Erythroblast (primary cell): ENCODE results near the gene THBS1.

ENCODE experiments used
- DNase-seq, 2 experiments: peaks; one replicate each; lab custom pipeline; 2025; lab: John Stamatoyannopoulos, UW
- GATA1 ChIP-seq: IDR thresholded peaks from 2 replicates; pipeline ENCODE4 v1.6.1; 2011; ENCODE audit warnings: low read depth, mild to moderate bottlenecking, control low read depth, low read length, moderate library complexity
- POLR2A ChIP-seq: IDR thresholded peaks from 2 replicates; pipeline ENCODE4 v1.6.1; 2011; ENCODE audit warnings: mild to moderate bottlenecking, low read length

Gene THBS1

DNA sequence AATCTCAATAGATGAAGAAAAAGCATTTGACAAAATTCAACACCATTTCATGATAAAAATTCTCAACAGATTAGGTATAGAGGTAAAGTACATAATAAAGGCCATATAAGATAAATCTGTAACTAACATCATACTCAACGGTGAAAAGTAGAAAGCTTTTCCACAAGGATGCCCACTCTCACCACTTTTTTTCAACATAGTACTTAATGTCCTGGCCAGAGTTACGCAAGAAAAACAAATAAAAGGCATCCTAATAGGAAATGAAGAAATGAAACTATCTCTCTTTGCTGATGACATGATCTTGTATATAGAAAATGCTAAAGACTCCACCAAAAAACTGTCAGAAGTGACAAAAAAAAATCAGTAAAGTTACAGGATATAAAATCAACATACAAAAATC lies 33.0 kb downstream of the THBS1 start:
- TF ChIP-seq GATA1 (no peak), POLR2A (no peak)
- DNase-seq: no peak

DNA sequence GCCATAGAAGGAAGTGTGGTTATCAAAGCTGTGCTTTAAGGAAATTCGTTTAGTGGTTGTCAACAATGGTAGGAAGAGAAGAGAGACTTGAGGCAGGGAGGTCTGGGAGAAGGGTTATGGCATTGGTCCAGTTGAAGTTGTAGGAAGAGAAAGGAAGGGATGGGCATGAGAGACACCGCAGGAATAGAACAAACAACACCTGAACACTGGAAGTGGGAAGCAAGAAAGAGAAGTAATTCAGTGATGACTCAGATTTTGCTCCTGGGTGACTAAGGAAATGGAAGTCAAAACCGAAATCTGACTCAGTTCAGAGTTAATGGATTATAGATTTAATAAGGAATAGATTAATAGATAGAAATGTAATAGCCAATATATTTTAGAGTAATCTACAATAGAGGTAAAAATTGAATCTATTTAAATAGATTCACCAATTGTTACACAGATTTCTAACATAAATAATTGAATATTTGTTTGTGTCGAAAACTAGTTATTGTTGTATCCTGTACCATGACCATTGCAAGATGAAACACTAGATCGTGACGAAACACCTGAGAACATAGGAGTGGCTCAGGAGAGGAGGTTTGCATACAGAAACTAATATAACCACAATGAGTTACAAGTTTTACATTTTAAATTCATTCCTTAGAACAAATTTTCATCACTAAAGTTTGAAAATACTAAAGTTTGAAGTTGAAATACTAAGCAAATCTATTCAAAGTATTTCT lies 36.0 kb downstream of the THBS1 start:
- TF ChIP-seq GATA1: no peak
- TF ChIP-seq POLR2A: no peak
- DNase-seq: no peak

DNA sequence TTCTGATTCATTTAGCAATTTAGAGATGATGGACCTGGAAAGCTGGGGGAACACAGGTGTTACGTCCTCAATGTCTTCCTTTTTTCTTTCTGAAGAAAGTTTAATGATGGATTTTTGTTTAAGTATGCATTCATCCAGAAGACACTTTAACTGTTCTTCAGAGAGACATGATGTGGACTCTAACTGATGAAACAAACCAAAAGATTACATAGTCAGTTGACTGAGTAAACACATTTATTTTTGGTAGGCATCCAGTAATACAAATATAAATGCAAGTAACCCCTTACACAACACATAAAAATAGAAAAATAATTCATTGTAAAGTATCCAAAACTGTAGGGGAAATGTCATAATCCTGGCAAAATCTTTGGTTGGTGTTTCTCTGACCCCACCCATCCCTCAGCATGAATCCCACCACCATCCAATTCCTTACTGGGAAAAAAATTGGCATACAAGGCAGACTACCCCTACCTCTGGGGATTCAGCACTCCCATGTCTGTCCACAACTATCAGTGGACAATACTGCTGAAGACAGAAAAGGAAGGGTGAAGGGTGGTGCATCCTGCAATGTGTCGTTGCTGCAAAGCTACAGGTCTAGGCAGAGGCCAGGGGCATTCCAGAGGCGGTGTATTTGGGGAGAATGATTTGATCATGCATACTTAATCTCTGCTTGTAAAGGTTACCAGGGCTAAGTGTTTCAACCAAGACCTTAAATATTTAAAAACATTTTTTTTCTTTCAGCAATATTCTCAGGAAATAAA lies 37.4 kb downstream of the THBS1 start:
- no peak for TF ChIP-seq GATA1
- no peak for TF ChIP-seq POLR2A
- no peak for DNase-seq

- TF ChIP-seq GATA1 (no peak), POLR2A (no peak)
- no peak for DNase-seq
These were observed 40.3 kb downstream of the THBS1 start for GRCh38 chr15:39621210-39621609.

DNA sequence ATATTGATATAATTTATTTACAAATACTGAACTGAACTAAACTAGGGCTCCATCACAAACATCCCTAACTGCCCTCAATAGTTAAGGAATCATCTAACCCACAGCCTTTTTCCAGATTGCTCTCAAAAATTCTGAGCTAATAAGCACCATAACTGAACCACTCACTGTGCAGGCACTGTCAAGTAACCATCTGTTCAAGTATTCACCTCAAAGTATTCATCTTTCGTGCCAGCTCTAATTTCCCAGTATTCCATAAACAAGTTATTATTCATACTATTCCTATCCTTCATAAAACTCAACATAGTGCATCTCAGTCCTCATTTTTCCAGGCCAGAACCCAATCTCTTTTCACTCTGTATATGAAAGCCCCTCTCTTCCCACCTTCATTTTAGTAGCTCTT lies 41.1 kb downstream of the THBS1 start:
- no peak for DNase-seq
- TF ChIP-seq POLR2A: no peak
- no peak for TF ChIP-seq GATA1

- DNase-seq: no peak
- no peak for TF ChIP-seq POLR2A
- no peak for TF ChIP-seq GATA1
These were observed 42.0 kb downstream of the THBS1 start for GRCh38 chr15:39622660-39623516.

DNA sequence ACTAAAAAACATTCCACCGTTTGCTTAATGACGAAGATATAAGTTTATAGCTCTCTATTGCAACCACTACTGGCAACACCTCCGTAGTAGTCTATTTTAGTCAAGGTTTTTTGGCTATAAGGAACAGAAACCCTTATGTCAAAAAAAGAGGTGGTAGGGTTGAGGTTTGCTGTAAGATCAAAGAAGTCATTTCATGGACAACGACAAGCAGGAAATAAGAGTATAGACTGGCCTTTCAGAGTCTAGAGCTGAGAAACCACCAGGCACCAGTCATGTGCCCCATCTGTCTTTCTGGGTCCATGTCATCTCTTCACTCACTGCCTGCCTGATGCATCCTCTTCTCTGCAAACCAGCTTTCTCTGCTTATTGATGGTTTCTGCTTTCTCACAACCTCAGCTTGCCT lies 42.7 kb downstream of the THBS1 start:
- DNase-seq: no peak
- TF ChIP-seq POLR2A: no peak
- no peak for TF ChIP-seq GATA1

DNA sequence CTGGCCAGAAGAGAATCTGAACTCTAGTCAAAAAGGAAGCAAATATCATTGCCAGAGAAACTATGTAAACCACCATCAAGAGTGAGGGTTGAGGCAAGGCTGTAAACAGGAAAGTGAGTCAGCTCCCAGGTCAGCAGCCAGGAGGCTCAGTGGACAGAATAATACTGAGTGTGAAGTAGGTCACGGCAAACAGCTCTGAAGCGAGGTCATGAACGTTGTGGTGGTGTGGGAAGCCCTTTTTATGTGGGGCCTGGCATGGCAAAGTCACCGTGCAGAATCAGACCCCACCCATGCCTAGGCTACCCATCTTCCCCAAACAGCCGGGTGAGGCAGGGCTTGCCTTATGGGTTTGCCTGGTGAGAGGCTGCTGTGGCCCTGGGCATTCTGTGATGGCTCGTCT lies 43.9 kb downstream of the THBS1 start:
- TF ChIP-seq POLR2A: no peak
- no peak for TF ChIP-seq GATA1

DNA sequence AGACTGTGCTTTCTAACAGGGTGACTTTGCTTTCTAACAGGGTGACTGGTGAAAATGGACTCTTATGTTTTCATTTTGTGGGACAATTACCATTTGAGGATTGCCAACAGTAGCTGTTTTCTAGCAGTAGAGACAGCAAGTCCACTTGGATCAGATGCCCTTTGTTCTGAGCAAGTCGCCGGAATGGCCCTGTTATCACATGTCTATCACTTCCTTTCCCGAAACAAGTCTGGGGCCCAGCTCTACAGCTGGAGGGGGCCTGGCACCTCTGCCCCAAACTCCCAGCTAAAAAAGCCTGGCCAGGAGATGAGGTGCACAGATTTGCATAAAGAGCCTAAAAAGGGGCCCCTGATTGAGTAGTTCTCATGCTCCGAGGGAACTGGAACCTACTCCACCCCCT lies 44.6 kb downstream of the THBS1 start:
- TF ChIP-seq GATA1: no peak
- TF ChIP-seq POLR2A: no peak

More for the DNA sequence above, 43.9 kb downstream of the THBS1 start:
- DNase-seq: no peak

GRCh38 chr15:39625856-39626255 lies 45.0 kb downstream of the THBS1 start:
- DNase-seq: no peak
- TF ChIP-seq GATA1 (no peak), POLR2A (no peak)

More for the DNA sequence above, 44.6 kb downstream of the THBS1 start:
- DNase-seq: no peak

- TF ChIP-seq POLR2A (no peak), GATA1 (no peak)
- no peak for DNase-seq
These were observed 46.7 kb downstream of the THBS1 start for GRCh38 chr15:39627451-39628143.

DNA sequence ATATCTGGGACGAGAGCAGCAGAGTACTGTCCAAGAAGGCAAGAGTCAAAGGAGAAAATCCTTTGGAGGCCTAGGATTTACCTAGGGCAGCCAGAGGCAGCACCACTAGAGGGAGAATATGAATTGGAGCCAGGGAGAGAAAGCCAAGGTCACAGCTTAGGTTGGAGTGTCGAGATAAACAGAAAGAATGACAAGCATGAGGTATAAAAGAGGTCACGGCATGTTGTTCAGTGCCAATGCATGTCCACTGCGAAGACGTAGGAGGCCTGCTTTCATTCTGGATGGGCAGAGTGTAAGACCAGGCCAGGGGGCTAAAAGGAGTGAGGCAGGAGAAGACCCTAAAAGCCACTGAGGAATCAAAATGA lies 47.2 kb downstream of the THBS1 start:
- TF ChIP-seq POLR2A: no peak
- TF ChIP-seq GATA1: no peak

More for the DNA sequence above, 47.2 kb downstream of the THBS1 start:
- no peak for DNase-seq
